Psoas muscle (tissue), 8 donors: ENCODE data around the gene GRB10. TPM values are rescaled to one million over a fixed set of nuclear protein-coding genes. Genes with fewer than 3 reads are reported as not detected.

ENCODE experiments used
- ATAC-seq, 4 donors: fragments of 200-7000 bp; cut with Tn5 transposase; one replicate each; pipeline ENCODE4 v1.9.1; 2020; ENCODE audit warnings: moderate library complexity in 3 of 4, mild to moderate bottlenecking in 2 of 4
- DNase-seq, 2 donors: peaks; one replicate each; pipeline ENCODE4 v3.0.0-alpha.2; 2020
- H3K27ac ChIP-seq: fragments of 200-600 bp; one replicate; pipeline ENCODE4 v1.8.0; 2022
- H3K27me3 ChIP-seq, 3 donors: fragments of 200-600 bp in 1 of 3; one replicate each; pipeline versions ENCODE4 v1.6.1 to v1.8.0; 2013 to 2022; ENCODE audit warnings: low read length in 2 of 3, mild to moderate bottlenecking in 2 of 3, moderate library complexity in 1 of 3; ENCODE audit not compliant: insufficient read depth in 3 of 3
- H3K36me3 ChIP-seq, 2 donors: fragments of 200-600 bp in 1 of 2; one replicate each; pipeline versions ENCODE4 v1.6.1 to v1.8.0; 2013 to 2022; ENCODE audit warnings: low read depth in 1 of 2, mild to moderate bottlenecking in 1 of 2, moderate library complexity in 1 of 2; ENCODE audit not compliant: insufficient read depth in 1 of 2
- H3K4me1 ChIP-seq: fragments of 200-600 bp; one replicate; pipeline ENCODE4 v1.8.0; 2022
- H3K4me3 ChIP-seq: fragments of 200-600 bp; one replicate; pipeline ENCODE4 v1.8.0; 2022; ENCODE audit warnings: mild to moderate bottlenecking
- H3K9me3 ChIP-seq: fragments of 200-600 bp; one replicate; pipeline ENCODE4 v1.8.0; 2022
- CTCF ChIP-seq: fragments of 200-600 bp; IDR thresholded peaks from one replicate; pipeline ENCODE4 v1.8.0; 2022; ENCODE audit warnings: antibody characterized with exemption
- WGBS, 3 donors: extraction: QIAGEN DNeasy Blood & Tissue Kit; methylation state at CpG; one replicate each; pipeline versions ENCODE4 v1.1.6 to v1.1.7; 2013; 5-methylcytosine and 5-hydroxymethylcytosine counted together
- intact Hi-C, 2 donors: fragments of 100-400 bp; cut with DNase I; formaldehyde crosslinking; loops; one replicate each; pipeline versions ENCODE4 v1.11.0 to v1.14.2; 2022
- polyA plus RNA-seq, 3 donors: library from polyadenylated mRNA; stranded (reverse); fragments of 200-250 nt; gene quantifications; one replicate each; pipeline ENCODE4 v1.2.3, GENCODE V29; 2013
- total RNA-seq, 4 donors: library from RNA; stranded (reverse); fragmentation: NEBNext Ultra II Directional in 2 of 4; extraction: Animal tissue kit (Norgen Biotek cat#: 25700) in 2 of 4; gene quantifications; one replicate each; pipeline versions ENCODE4 v1.2.1 to v1.2.4, GENCODE V29; 2021 to 2023
- donor health status: healthy with polysubstance abuse.
- donor health status: DM: no; HTN: no; CAD: no; lungs with moderate emphysema.
- donor health status: Bipolar disorder and iron deficiency.
- donor health status: healthy.
- donor health status: DM: yes; HTN: yes; CAD: no.
- donor health status: DM: no; HTN: no; CAD: no.
- donor health status: DM: no; HTN: no; CAD: no.
- donor health status: DM: yes; HTN: yes; CAD: no.

The GRB10 gene
- total and polyA plus RNA-seq, 7 donors, result 25.8 to 72.7 (median 53.0) TPM

GRCh38 chr7:50766106-50766848 is 16.4 kb downstream of the GRB10 start:
- Histone ChIP-seq H3K27ac (no peak overlapping the region), H3K4me1 (peaks cover 60% of the 10 kb centered on the region), H3K9me3 (no peaks in the 10 kb centered on the region), H3K4me3 (no peak overlapping the region), H3K27me3 (no peaks in the 10 kb centered on the region), H3K36me3 (no peaks in the 10 kb centered on the region)
- no peak for TF ChIP-seq CTCF
- WGBS, 3 donors, result 70 to 81% (median 79%) methylated on average over 5 of the region's 5 CpGs
- DNase-seq (no peak), ATAC-seq (no peak)
- intact Hi-C loops, result no loop called here

- no peak for DNase-seq
- H3K27me3 ChIP-seq, result no peaks in the 10 kb centered on the region
- peaks cover 29% of the 10 kb centered on the region for H3K4me1 ChIP-seq
- WGBS, 3 donors, result 69 to 79% (median 77%) methylated on average over 2 of the region's 2 CpGs
- H3K27ac ChIP-seq, result no peak overlapping the region
- intact Hi-C loops, result no loop called here
- ATAC-seq, result peak in 1 of 4 donors; percentile 47
- no peak for TF ChIP-seq CTCF
- H3K9me3 ChIP-seq, result no peaks in the 10 kb centered on the region
- H3K4me3 ChIP-seq, result no peak overlapping the region
- no peaks in the 10 kb centered on the region for H3K36me3 ChIP-seq
Observed at GRCh38 chr7:50762337-50762736, 20.4 kb downstream of the GRB10 start.

- DNase-seq, result no peak
- intact Hi-C loops, result no loop called here
- no peaks in the 10 kb centered on the region for H3K9me3 ChIP-seq
- no peak for TF ChIP-seq CTCF
- ATAC-seq, result no peak
- peaks cover 23% of the 10 kb centered on the region for H3K4me1 ChIP-seq
- H3K36me3 ChIP-seq, result no peaks in the 10 kb centered on the region
- 66 to 78% (median 70%) methylated on average over 7 of the region's 7 CpGs for WGBS, 3 donors
- no peak overlapping the region for H3K27ac ChIP-seq
- no peaks in the 10 kb centered on the region for H3K27me3 ChIP-seq
- H3K4me3 ChIP-seq, result no peak overlapping the region
Observed at GRCh38 chr7:50761713-50762112, 21.0 kb downstream of the GRB10 start.

GRCh38 chr7:50757703-50758390 is 24.8 kb downstream of the GRB10 start:
- no peak for ATAC-seq
- Histone ChIP-seq H3K9me3 (no peaks in the 10 kb centered on the region), H3K27me3 (no peaks in the 10 kb centered on the region), H3K4me1 (peaks cover 37% of the 10 kb centered on the region), H3K27ac (no peak overlapping the region), H3K36me3 (no peaks in the 10 kb centered on the region), H3K4me3 (no peak overlapping the region)
- no peak for DNase-seq
- intact Hi-C loops, result no loop called here
- no peak for TF ChIP-seq CTCF
- WGBS, 3 donors, result 87 to 92% (median 90%) methylated on average over 10 of the region's 10 CpGs
